Thyroid gland (tissue), 4 donors: ENCODE results near the gene NXNL1. TPM values are rescaled to one million over a fixed set of nuclear protein-coding genes. Genes with fewer than 3 reads are reported as not detected.

Experiments
- DNase-seq, 2 donors: peaks; one replicate each; pipeline ENCODE4 v3.0.0-alpha.2; 2019
- H3K27ac ChIP-seq, 3 donors: fragments of 200-600 bp; sonication (generic); 1 replicate in 2 of 3; 2 replicates in 1 of 3; pipeline ENCODE4 v1.5.1; 2016 to 2019; ENCODE audit warnings: mild to moderate bottlenecking in 1 of 3, moderate library complexity in 1 of 3
- H3K27me3 ChIP-seq: fragments of 200-600 bp; sonication (generic); one replicate; pipeline ENCODE4 v1.5.1; 2019
- H3K36me3 ChIP-seq, 2 donors: fragments of 200-600 bp; sonication (generic); one replicate each; pipeline ENCODE4 v1.5.1; 2016 to 2019
- H3K4me1 ChIP-seq, 2 donors: fragments of 200-600 bp; sonication (generic); one replicate each; pipeline ENCODE4 v1.5.1; 2017 to 2019
- H3K4me3 ChIP-seq, 3 donors: fragments of 200-600 bp; sonication (generic); replicated peaks in 1 of 3; 1 replicate in 2 of 3; 2 replicates in 1 of 3; pipeline ENCODE4 v1.5.1; 2016; ENCODE audit warnings: mild to moderate bottlenecking in 1 of 3
- H3K9me3 ChIP-seq: fragments of 200-600 bp; sonication (generic); one replicate; pipeline ENCODE4 v1.5.1; 2017
- CTCF ChIP-seq, 6 experiments: fragments of 200-600 bp in 3 of 6; fragments of 450-650 bp in 3 of 6; sonication (generic) in 3 of 6; IDR thresholded peaks; one replicate each; pipeline ENCODE4 v1.5.1; 2016 to 2019; ENCODE audit warnings: antibody characterized with exemption in 6 of 6, mild to moderate bottlenecking in 2 of 6, inconsistent platforms in 1 of 6, moderate library complexity in 1 of 6
- POLR2A ChIP-seq, 2 donors: fragments of 450-650 bp; IDR thresholded peaks; one replicate each; pipeline ENCODE4 v1.6.1; 2017; ENCODE audit warnings: antibody characterized with exemption in 2 of 2, mild to moderate bottlenecking in 2 of 2, moderate library complexity in 1 of 2
- WGBS, 2 donors: methylation state at CpG; one replicate each; pipeline ENCODE4 v1.1.5; 2017; 5-methylcytosine and 5-hydroxymethylcytosine counted together
- intact Hi-C: fragments of 100-400 bp; cut with DNase I; formaldehyde crosslinking; loops from one replicate; pipeline ENCODE4 v1.15.1; 2023
- total RNA-seq, 4 donors: library from RNA; depleted of rRNA; stranded (reverse); fragments of >200 nt; gene quantifications; one replicate each; pipeline ENCODE4 v1.2.3, GENCODE V29; 2016

Gene NXNL1
- total RNA-seq, 4 donors from 2014 or later: not detected

GRCh38 chr19:17409990-17410389 lies 50.7 kb downstream of the NXNL1 start:
- no peak for DNase-seq
- WGBS, 2 donors: 90 to 96% methylated on average over 9 of the region's 9 CpGs
- Histone ChIP-seq H3K4me1 (peaks cover 0 to 13% of the 10 kb centered on the region in 2 donors), H3K9me3 (no peaks in the 10 kb centered on the region), H3K36me3 (no peaks in the 10 kb centered on the region), H3K27me3 (no peaks in the 10 kb centered on the region), H3K27ac (no peak overlapping the region), H3K4me3 (no peak overlapping the region)
- intact Hi-C loops: no loop called here
- TF ChIP-seq POLR2A (IDR thresholded peaks at IDR 0.05) (no peak), CTCF (IDR thresholded peaks at IDR 0.05) (no peak)

- Histone ChIP-seq H3K27me3 (no peaks in the 10 kb centered on the region), H3K4me3 (peak overlapping the region in 1 of 3 donors; percentile 24), H3K27ac (peak overlapping the region in 2 of 3 donors; percentile 74 to 83), H3K36me3 (no peaks in the 10 kb centered on the region), H3K9me3 (no peaks in the 10 kb centered on the region), H3K4me1 (peaks cover 0 to 13% of the 10 kb centered on the region in 2 donors)
- no peak for DNase-seq
- TF ChIP-seq CTCF (IDR thresholded peaks at IDR 0.05) (no peak), POLR2A (IDR thresholded peaks at IDR 0.05) (no peak)
- intact Hi-C loops: no loop called here
- 63 to 75% methylated on average over 2 of the region's 2 CpGs for WGBS, 2 donors
Observed at GRCh38 chr19:17406887-17407196, 53.9 kb downstream of the NXNL1 start.

DNA sequence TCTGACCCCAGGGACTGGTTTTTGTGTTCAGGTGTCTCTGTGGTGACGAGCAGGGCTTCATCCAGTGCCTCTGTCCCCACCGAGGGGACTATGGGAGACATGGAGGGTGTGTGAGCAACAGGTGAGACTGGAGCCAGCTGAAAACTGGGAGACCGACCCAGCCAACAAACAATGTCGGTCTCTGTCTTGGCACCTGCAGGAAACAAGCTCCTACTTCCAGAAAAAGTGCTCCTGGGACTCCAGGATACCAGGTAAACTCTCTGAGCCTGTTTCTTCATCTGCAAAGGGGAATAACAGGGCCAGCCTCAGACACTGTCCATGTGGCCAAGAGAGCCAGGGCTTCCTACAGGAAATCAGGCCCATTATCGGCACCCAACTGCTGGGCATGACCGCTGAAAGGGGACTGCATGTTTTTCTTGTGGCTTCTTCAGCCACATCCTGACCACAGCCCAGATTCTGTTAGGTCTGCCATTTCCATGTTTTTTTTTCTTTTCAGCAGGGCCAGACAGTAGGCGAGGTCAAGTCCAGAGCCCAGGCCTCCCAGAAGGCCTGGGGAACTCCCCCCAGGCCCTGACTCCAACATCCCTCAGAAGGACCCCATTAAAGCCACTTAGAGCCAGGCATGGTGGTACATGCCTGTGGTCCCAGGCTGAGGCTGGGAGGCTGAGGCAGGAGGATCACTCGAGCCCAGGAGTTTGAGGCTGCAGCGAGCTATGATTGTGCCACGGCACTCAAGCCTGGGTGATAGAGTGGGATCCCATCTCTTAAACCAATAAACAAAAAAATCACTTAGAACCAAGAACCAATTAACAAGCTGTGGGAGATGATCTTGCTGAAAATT lies 54.5 kb downstream of the NXNL1 start:
- Histone ChIP-seq H3K4me1 (peaks cover 0 to 13% of the 10 kb centered on the region in 2 donors), H3K9me3 (no peaks in the 10 kb centered on the region), H3K36me3 (no peaks in the 10 kb centered on the region), H3K4me3 (peak overlapping the region in 1 of 3 donors; percentile 24), H3K27ac (peak overlapping the region; percentile 51 to 83 (median 74)), H3K27me3 (no peaks in the 10 kb centered on the region)
- 69 to 84% methylated on average over 7 to 10 of the region's 10 CpGs for WGBS, 2 donors
- no peak for TF ChIP-seq CTCF (IDR thresholded peaks at IDR 0.05)
- DNase-seq: no peak
- intact Hi-C loops: no loop called here

Other genes with a start within 250 kb of the NXNL1 start
- 10 to 100 TPM; 21.4 to 36.0 (median 27.4) TPM for gene USE1, start 245.6 kb downstream of the NXNL1 start, total RNA-seq
- gene OCEL1, start 234.7 kb downstream of the NXNL1 start, total RNA-seq: 10 to 100 TPM in 3 of 4 donors, 1 to 10 TPM in 1; 9.7 to 33.5 (median 21.8) TPM
- gene NR2F6, start 215.0 kb downstream of the NXNL1 start, total RNA-seq: 100 to 1,000 TPM in 2 of 4 donors, 10 to 100 TPM in 2; 66.0 to 117 (median 97.9) TPM
- gene USHBP1, start 196.2 kb downstream of the NXNL1 start, total RNA-seq: 10 to 100 TPM in 3 of 4 donors, 1 to 10 TPM in 1; 8.9 to 24.3 (median 11.1) TPM
- 10 to 100 TPM; 49.6 to 87.5 (median 71.1) TPM for gene BABAM1, start 193.5 kb downstream of the NXNL1 start, total RNA-seq
- under 1 TPM; 0.11 to 0.40 (median 0.27) TPM for gene ANKLE1, start 179.0 kb downstream of the NXNL1 start, total RNA-seq
- gene ABHD8, start 157.5 kb downstream of the NXNL1 start, total RNA-seq: 10 to 100 TPM; 14.4 to 31.2 (median 23.3) TPM
- gene MRPL34, start 155.1 kb downstream of the NXNL1 start, total RNA-seq: 100 to 1,000 TPM in 3 of 4 donors, 10 to 100 TPM in 1; 95.8 to 311 (median 149) TPM
- gene DDA1, start 151.4 kb downstream of the NXNL1 start, total RNA-seq: 10 to 100 TPM; 14.5 to 40.4 (median 20.1) TPM
- gene ANO8, start 126.1 kb downstream of the NXNL1 start, total RNA-seq: 10 to 100 TPM in 1 of 4 donors, 1 to 10 TPM in 3; 5.0 to 10.9 (median 5.9) TPM
- 10 to 100 TPM; 17.7 to 21.8 (median 19.6) TPM for gene GTPBP3, start 123.4 kb downstream of the NXNL1 start, total RNA-seq
- gene PLVAP, start 83.6 kb downstream of the NXNL1 start, total RNA-seq: 100 to 1,000 TPM; 103 to 322 (median 174) TPM
- not detected for gene CCDC194, start 66.7 kb downstream of the NXNL1 start, total RNA-seq
- 10 to 100 TPM; 14.1 to 83.0 (median 24.7) TPM for gene BST2, start 55.3 kb downstream of the NXNL1 start, total RNA-seq
- 100 to 1,000 TPM in 1 of 4 donors, 10 to 100 TPM in 3; 51.5 to 146 (median 68.3) TPM for gene MVB12A, start 40.9 kb downstream of the NXNL1 start, total RNA-seq
- gene TMEM221, start 12.3 kb downstream of the NXNL1 start, total RNA-seq: under 1 TPM in 1 of 4 donors, not detected in 3; 0.56 TPM
- gene SLC27A1, start 9.6 kb upstream of the NXNL1 start, total RNA-seq: 10 to 100 TPM; 25.3 to 40.7 (median 28.1) TPM
- 100 to 1,000 TPM in 2 of 4 donors, 10 to 100 TPM in 2; 71.5 to 138 (median 97.7) TPM for gene PGLS, start 50.7 kb upstream of the NXNL1 start, total RNA-seq
- 10 to 100 TPM; 19.3 to 35.9 (median 33.0) TPM for gene COLGALT1, start 94.7 kb upstream of the NXNL1 start, total RNA-seq
- 1 to 10 TPM in 1 of 4 donors, under 1 TPM in 3; under 0.01 to 2.7 (median 0.21) TPM for gene UNC13A, start 227.4 kb upstream of the NXNL1 start, total RNA-seq